GM12878 (cell line): ENCODE data around the gene FAF1. TPM values are rescaled to one million over a fixed set of nuclear protein-coding genes. Genes with fewer than 3 reads are reported as not detected.
A peak's percentile ranks its signal among the peaks of the same experiment; 100 is the strongest.

Experiments used
- ATAC-seq: fragments of 200-7000 bp; cut with Tn5 transposase; 3 replicates; pipeline ENCODE4 v1.9.1; 2020; ENCODE audit warnings: mild to moderate bottlenecking, moderate library complexity
- BruUV-seq: library from RNA; stranded (reverse); fragments of 400-500 nt; replicated peaks from 2 replicates; lab custom pipeline; 2021; lab: Mats Ljungman, UMichigan
- CTCF ChIA-PET: fragments of 300-600 bp; sonication (Branson Sonifier 250); formaldehyde crosslinking; extraction: SDS; loops from one replicate; lab custom pipeline; 2021; ENCODE audit warnings: inconsistent platforms; lab: Yijun Ruan, JAX
- POLR2A ChIA-PET: fragments of 350-600 bp; formaldehyde crosslinking; extraction: SDS; loops from one replicate; lab custom pipeline; 2021; ENCODE audit warnings: inconsistent platforms; lab: Charles Lee
- RAD21 ChIA-PET: fragments of 300-600 bp; sonication (Branson Sonifier 250); formaldehyde crosslinking; loops from one replicate; lab custom pipeline; 2023; ENCODE audit warnings: antibody characterized with exemption; ENCODE audit not compliant: unreplicated experiment; lab: Charles Lee
- SMC1A ChIA-PET: fragments of 300-600 bp; sonication (Branson Sonifier 250); formaldehyde crosslinking; loops from one replicate; lab custom pipeline; 2023; ENCODE audit not compliant: unreplicated experiment, uncharacterized antibody; lab: Charles Lee
- DNase-seq: peaks from one replicate; pipeline ENCODE4 v3.0.0-alpha.2; 2011; ENCODE audit warnings: low read depth, low spot score
- FAIRE-seq: peaks from 3 replicates; lab custom pipeline; 2011; peaks lifted over from hg19 to GRCh38; lab: Jason Lieb, UNC
- H2AFZ ChIP-seq: 2 replicates; pipeline ENCODE4 v1.6.0; 2011; ENCODE audit warnings: low read depth, low read length, control low read depth; ENCODE audit not compliant: control insufficient read depth
- H3K27ac ChIP-seq: 2 replicates; pipeline ENCODE4 v1.5.1; 2011; ENCODE audit warnings: control low read depth; ENCODE audit not compliant: control insufficient read depth, insufficient read depth
- H3K27me3 ChIP-seq, 2 experiments: replicated peaks in 1 of 2; 2 replicates each; pipeline versions ENCODE4 v1.6.0 to v1.6.1; 2011; ENCODE audit warnings: low read length in 1 of 2; ENCODE audit not compliant: control insufficient read depth in 2 of 2, insufficient read depth in 2 of 2
- H3K36me3 ChIP-seq, 2 experiments: 2 replicates each; pipeline ENCODE4 v1.5.1; 2011; ENCODE audit warnings: low read length in 1 of 2; ENCODE audit not compliant: control insufficient read depth in 2 of 2, insufficient read depth in 2 of 2
- H3K4me1 ChIP-seq: 2 replicates; pipeline ENCODE4 v1.6.1; 2011; ENCODE audit warnings: mild to moderate bottlenecking, low read length, moderate library complexity, mixed read lengths; ENCODE audit not compliant: control insufficient read depth, insufficient read depth
- H3K4me2 ChIP-seq: 2 replicates; pipeline ENCODE4 v1.6.0; 2011; ENCODE audit warnings: control low read depth; ENCODE audit not compliant: control insufficient read depth, insufficient read depth
- H3K4me3 ChIP-seq: fragments of 200-600 bp; sonication (generic); 2 replicates; pipeline ENCODE4 v1.5.1; 2016
- H3K79me2 ChIP-seq: 2 replicates; pipeline ENCODE4 v1.6.0; 2011; ENCODE audit warnings: low read length; ENCODE audit not compliant: control insufficient read depth, insufficient read depth
- H3K9ac ChIP-seq: 2 replicates; pipeline ENCODE4 v1.8.0; 2011; ENCODE audit warnings: low read length, control low read depth, mixed read lengths; ENCODE audit not compliant: control insufficient read depth, insufficient read depth
- H3K9me3 ChIP-seq: replicated peaks from 3 replicates; pipeline ENCODE4 v1.5.1; 2011; ENCODE audit warnings: mild to moderate bottlenecking, low read length; ENCODE audit not compliant: control insufficient read depth, insufficient read depth
- H4K20me1 ChIP-seq: 2 replicates; pipeline ENCODE4 v1.6.0; 2011; ENCODE audit not compliant: control insufficient read depth, insufficient read depth
- CTCF ChIP-seq, 3 experiments: IDR thresholded peaks in 2 of 3; conservative IDR thresholded peaks in 1 of 3; 2 replicates each; pipeline ENCODE4 v1.5.1; 2011; ENCODE audit warnings: low read depth in 3 of 3, low read length in 3 of 3, mild to moderate bottlenecking in 3 of 3, control low read depth in 2 of 3, moderate library complexity in 2 of 3, inconsistent platforms in 1 of 3, mixed read lengths in 1 of 3; ENCODE audit not compliant: control insufficient read depth in 2 of 3, insufficient read depth in 1 of 3; ENCODE audit errors: extremely low read depth in 1 of 3
- NR2C2 ChIP-seq: IDR thresholded peaks from 2 replicates; pipeline ENCODE4 v1.6.1; 2011; ENCODE audit warnings: borderline replicate concordance, low read depth; ENCODE audit not compliant: control insufficient read depth, insufficient read length
- RAD21 ChIP-seq: IDR thresholded peaks from 2 replicates; pipeline ENCODE4 v1.6.1; 2011; ENCODE audit warnings: mild to moderate bottlenecking, low read depth, low read length, moderate library complexity; ENCODE audit not compliant: insufficient read depth
- SMC3 ChIP-seq: IDR thresholded peaks from 2 replicates; pipeline ENCODE4 v1.6.1; 2011; ENCODE audit warnings: low read length, improper control_type of control experiment, borderline replicate concordance
- STAT1 ChIP-seq: fragments of 450-650 bp; conservative IDR thresholded peaks from 2 replicates; pipeline ENCODE4 v1.6.1; 2014; ENCODE audit warnings: antibody characterized with exemption, mild to moderate bottlenecking
- WGBS: methylation state at CpG from one replicate; pipeline ENCODE4 v1.1.6; 2016; ENCODE audit warnings: low lambda C conversion rate; ENCODE audit not compliant: insufficient replicate concordance, insufficient coverage; ENCODE audit errors: missing lambda C conversion rate; 5-methylcytosine and 5-hydroxymethylcytosine counted together
- in situ Hi-C: fragments of 300-500 bp; cut with MboI; formaldehyde crosslinking; loops from 9 replicates; pipeline ENCODE4 v1.14.3; 2018; ENCODE audit warnings: mixed read lengths
- intact Hi-C: fragments of 100-400 bp; cut with micrococcal nuclease; formaldehyde crosslinking; loops from one replicate; pipeline ENCODE4 v1.14.2; 2022; ENCODE audit not compliant: unreplicated experiment
- polyA plus RNA-seq, 11 experiments: library from polyadenylated mRNA; depleted of rRNA in 4 of 11; unstranded in 6 of 11; stranded (reverse) in 5 of 11; fragments of >200 nt; fragmentation: Nextera tagmentation in 4 of 11; fragmentation: Illumina TruSeq in 1 of 11; extraction: Ambion mirVana in 4 of 11; extraction: Trizol in 1 of 11; gene quantifications; 1 replicate in 1 of 11; 2 replicates in 10 of 11; pipeline versions ENCODE4 v1.2.1 to v1.2.3, GENCODE V29; 2011 to 2016; ENCODE audit warnings: inconsistent platforms in 2 of 11, missing spikeins in 2 of 11, low read depth in 1 of 11
- total RNA-seq, 4 experiments: library from RNA; depleted of rRNA in 3 of 4; stranded (reverse); fragments of >200 nt in 3 of 4; fragmentation: Illumina TruSeq in 1 of 4; extraction: Trizol in 1 of 4; gene quantifications; 2 replicates each; pipeline versions ENCODE4 v1.2.1 to v1.2.3, GENCODE V29; 2013 to 2021

The FAF1 gene
- total and polyA plus RNA-seq, 10 of the 15 experiments (the other 5 are each of a cell fraction or from before 2014, with no cell fraction given) = 8.6 to 54.5 (median 23.7) TPM

GRCh38 chr1:50929376-50929958 is 30.6 kb downstream of the FAF1 start:
- Histone ChIP-seq H3K27ac (no peak overlapping the region), H3K4me1 (peaks cover 3% of the 10 kb centered on the region), H2AFZ (no peak overlapping the region), H3K9ac (no peak overlapping the region), H3K79me2 (peaks cover 17% of the 10 kb centered on the region), H3K27me3 (no peaks in the 10 kb centered on the region), H3K4me3 (no peak overlapping the region), H3K4me2 (no peak overlapping the region), H4K20me1 (no peaks in the 10 kb centered on the region), H3K9me3 (no peaks in the 10 kb centered on the region; the same call in 1 of the 3 replicates), H3K36me3 (no peaks in the 10 kb centered on the region; a peak in 1 of 4 replicates)
- WGBS = 32% methylated on average over 2 of the region's 2 CpGs
- FAIRE-seq = no peak
- ChIA-PET CTCF (interaction anchor here (0.6 to 3.0 kb wide), 36 partner anchors 9 to 605 kb away, joined by 3 to 87 read pairs (median 4); partner anchors contain the start of gene CDKN2C), SMC1A (interaction anchor here (0.6 to 2.9 kb wide), 18 partner anchors 8 to 500 kb away, joined by 3 to 44 read pairs (median 4); partner anchors contain the start of genes CDKN2C and FAF1), RAD21 (interaction anchor here (0.9 to 2.4 kb wide), 5 partner anchors 56 to 262 kb away, joined by 3 to 33 read pairs (median 6); no protein-coding TSS in a partner anchor), POLR2A (interaction anchor here (0.5 kb wide), 1 partner anchor 526 kb away, joined by 3 read pairs; no protein-coding TSS in a partner anchor)
- TF ChIP-seq SMC3 (peak; percentile 61; the same call in 1 of the 2 replicates), NR2C2 (no peak), CTCF (IDR thresholded peaks at IDR 0.05 in 2 of 3, conservative IDR thresholded peaks at IDR 0.05 in 1 of 3; ENCODE audit: control insufficient read depth in 2 of 3, extremely low read depth in 1 of 3, insufficient read depth in 1 of 3, low read depth in 3 of 3, low read length in 3 of 3) (peak; percentile 29 to 53 (median 45); a peak in 4 of 6 replicates), STAT1 (no peak), RAD21 (peak; percentile 52)
- in situ Hi-C loops = no loop called here
- ATAC-seq = no peak; the same call in 2 of the 3 replicates
- BruUV-seq = no TSS peak
- intact Hi-C loops = loop anchor here (5.0 kb wide), 1 partner anchor 258 kb away; no protein-coding TSS in a partner anchor
- DNase-seq = no peak
